ENCODE results near the gene TCHHL1.
A peak's percentile ranks its signal among the peaks of the same experiment; 100 is the strongest.

TCHHL1 gene

DNA sequence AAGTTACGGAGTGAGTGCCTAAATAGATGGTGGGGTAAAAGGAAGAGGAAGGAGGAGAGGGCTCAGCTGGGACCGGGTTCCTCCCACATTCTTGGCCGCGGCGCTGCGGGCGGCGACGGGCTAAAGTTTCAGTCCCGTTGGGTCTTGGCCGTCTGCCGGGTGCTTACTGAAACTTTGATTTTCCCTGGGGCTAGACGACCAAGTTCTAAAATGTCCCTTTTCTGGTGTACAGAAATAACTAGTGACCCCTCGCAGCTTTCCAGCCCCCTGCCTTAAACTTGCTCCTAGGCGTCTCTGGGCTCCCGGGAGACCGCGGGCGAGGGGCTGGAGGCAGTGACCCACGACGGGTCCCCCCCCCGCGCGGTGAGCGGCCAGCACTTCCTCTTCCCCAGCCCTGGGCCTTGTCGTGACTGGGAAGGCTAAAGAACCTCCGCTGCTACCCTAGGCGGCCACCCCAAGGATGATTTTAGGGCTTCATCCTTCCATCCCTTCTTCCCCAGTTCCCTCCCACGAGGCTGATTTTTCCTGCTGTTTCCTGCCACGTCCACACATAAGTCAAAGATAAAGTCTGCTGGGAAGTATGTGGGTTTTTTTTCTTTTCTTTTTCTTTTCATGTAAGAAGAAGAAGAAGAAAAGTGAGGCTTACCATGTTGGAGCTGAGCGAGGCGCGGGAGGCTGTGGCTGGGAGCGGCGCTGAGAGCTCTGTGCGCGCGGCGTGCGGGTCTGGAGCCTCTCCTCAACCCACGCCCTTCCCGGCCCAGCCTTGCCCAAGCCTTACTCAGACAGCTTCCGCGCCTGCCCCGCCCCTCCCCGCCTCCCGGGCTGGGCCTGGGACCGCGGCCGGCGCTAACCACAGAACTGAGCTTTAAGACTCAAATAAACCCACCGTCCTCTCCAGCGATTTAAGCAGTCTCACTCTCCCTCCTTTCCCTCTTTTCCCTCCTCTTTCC, 52.3 kb downstream of the TCHHL1 start, which contains the start of gene S100A11:
Gene S100A11 (minus strand): TSS at position 738 of the 950 bp plus-strand sequence. CDS start 89 bp downstream, at position 649.
- peak; percentile 75 for DNase-seq

- DNase-seq = no peak
Observed at GRCh38 chr1:152035539-152036266, 53.2 kb downstream of the TCHHL1 start.

- peak; percentile 57 for DNase-seq
Observed at GRCh38 chr1:152034654-152035538, 54.0 kb downstream of the TCHHL1 start.

- DNase-seq = no peak
Observed at GRCh38 chr1:152034324-152034653, 54.6 kb downstream of the TCHHL1 start.
